ENCODE measurements around the gene JAZF1.

- TF ChIP-seq CTCF (conservative IDR thresholded peaks at IDR 0.05 in 1 of 2, IDR thresholded peaks at IDR 0.05 in 1 of 2; ENCODE audit: extremely low read depth in 1 of 2, insufficient read depth in 1 of 2, low read depth in 1 of 2, low read length in 2 of 2), result no peak
- no peak for TF ChIP-seq EZH2 (IDR thresholded peaks at IDR 0.05; ENCODE audit: borderline replicate concordance, low read length)
Measured at GRCh38 chr7:27930910-27931476, 249.6 kb downstream of the JAZF1 start.

Measured in mammary epithelial cell (primary cell).